Measurements from ENCODE around the gene UVRAG. TPM values are rescaled to one million over a fixed set of nuclear protein-coding genes. Genes with fewer than 3 reads are reported as not detected.
A peak's percentile ranks its signal among the peaks of the same experiment; 100 is the strongest.

The UVRAG gene
- total and polyA plus RNA-seq, 4 experiments from 2014 or later, result 11.2 to 32.2 (median 21.3) TPM

GRCh38 chr11:76174330-76174729 is 359.3 kb downstream of the UVRAG start:
- ChIA-PET CTCF (ENCODE audit: partially characterized antibody) (interaction anchor here (1.2 kb wide), 1 partner anchor 22 kb away, joined by 3 read pairs; no protein-coding TSS in a partner anchor), POLR2A (ENCODE audit: partially characterized antibody) (no interaction called here)
- Histone ChIP-seq H3K9me3 (ENCODE audit: control insufficient read depth in 1 of 2, low read length in 2 of 2) (no peaks in the 10 kb centered on the region), H3K27ac (ENCODE audit: low read depth, low read length) (no peak overlapping the region), H3K36me3 (ENCODE audit: insufficient read depth, low read length) (no peaks in the 10 kb centered on the region), H3K27me3 (ENCODE audit: insufficient read depth, low read length) (no peaks in the 10 kb centered on the region), H3K4me3 (ENCODE audit: low read length in 2 of 2) (no peak overlapping the region), H3K4me1 (ENCODE audit: insufficient read depth, low read length) (no peaks in the 10 kb centered on the region)
- peaks cover 0 to 1% (median 0%) of the 10 kb centered on the region in 4 donors for H3K4me1 Mint-ChIP-seq
- peak in 1 of 5 donors; percentile 7 for DNase-seq
- H3K27ac Mint-ChIP-seq, result no peak overlapping the region
- peaks cover 2 to 4% of the 10 kb centered on the region in 2 donors for H3K27me3 Mint-ChIP-seq
- intact Hi-C loops (cut with micrococcal nuclease), result no loop called here
- H3K4me3 Mint-ChIP-seq, result no peak overlapping the region
- H3K36me3 Mint-ChIP-seq, result no peaks in the 10 kb centered on the region
- no peaks in the 10 kb centered on the region for H3K9me3 Mint-ChIP-seq

- Mint-ChIP-seq H3K27ac (no peak overlapping the region), H3K4me3 (no peak overlapping the region), H3K4me1 (peaks cover 0 to 1% (median 0%) of the 10 kb centered on the region in 4 donors), H3K36me3 (no peaks in the 10 kb centered on the region), H3K27me3 (peaks cover 2 to 4% of the 10 kb centered on the region in 2 donors), H3K9me3 (no peaks in the 10 kb centered on the region)
- Histone ChIP-seq H3K9me3 (ENCODE audit: control insufficient read depth in 1 of 2, low read length in 2 of 2) (no peaks in the 10 kb centered on the region), H3K27me3 (ENCODE audit: insufficient read depth, low read length) (no peaks in the 10 kb centered on the region), H3K36me3 (ENCODE audit: insufficient read depth, low read length) (no peaks in the 10 kb centered on the region), H3K4me1 (ENCODE audit: insufficient read depth, low read length) (no peaks in the 10 kb centered on the region), H3K4me3 (ENCODE audit: low read length in 2 of 2) (no peak overlapping the region), H3K27ac (ENCODE audit: low read depth, low read length) (no peak overlapping the region)
- ChIA-PET POLR2A (ENCODE audit: partially characterized antibody) (no interaction called here), CTCF (ENCODE audit: partially characterized antibody) (no interaction called here)
- intact Hi-C loops (cut with micrococcal nuclease), result no loop called here
- peak in 1 of 5 donors; percentile 0 for DNase-seq
Observed at GRCh38 chr11:76175783-76176182, 360.8 kb downstream of the UVRAG start.

GRCh38 chr11:76176463-76176862 is 361.5 kb downstream of the UVRAG start:
- CTCF ChIA-PET (ENCODE audit: partially characterized antibody), result no interaction called here
- POLR2A ChIA-PET (ENCODE audit: partially characterized antibody), result no interaction called here
- Histone ChIP-seq H3K36me3 (ENCODE audit: insufficient read depth, low read length) (no peaks in the 10 kb centered on the region), H3K27me3 (ENCODE audit: insufficient read depth, low read length) (no peaks in the 10 kb centered on the region), H3K27ac (ENCODE audit: low read depth, low read length) (no peak overlapping the region), H3K4me3 (ENCODE audit: low read length in 2 of 2) (no peak overlapping the region), H3K4me1 (ENCODE audit: insufficient read depth, low read length) (no peaks in the 10 kb centered on the region), H3K9me3 (ENCODE audit: control insufficient read depth in 1 of 2, low read length in 2 of 2) (no peaks in the 10 kb centered on the region)
- Mint-ChIP-seq H3K27me3 (peaks cover 2 to 4% of the 10 kb centered on the region in 2 donors), H3K4me3 (no peak overlapping the region), H3K9me3 (no peaks in the 10 kb centered on the region), H3K4me1 (peaks cover 0 to 1% (median 0%) of the 10 kb centered on the region in 4 donors), H3K36me3 (no peaks in the 10 kb centered on the region), H3K27ac (no peak overlapping the region)
- DNase-seq, result peak in 1 of 5 donors; percentile 6
- intact Hi-C loops (cut with micrococcal nuclease), result no loop called here

GRCh38 chr11:76177250-76177686 is 362.3 kb downstream of the UVRAG start:
- Histone ChIP-seq H3K27ac (ENCODE audit: low read depth, low read length) (no peak overlapping the region), H3K27me3 (ENCODE audit: insufficient read depth, low read length) (no peaks in the 10 kb centered on the region), H3K36me3 (ENCODE audit: insufficient read depth, low read length) (no peaks in the 10 kb centered on the region), H3K4me3 (ENCODE audit: low read length in 2 of 2) (no peak overlapping the region), H3K4me1 (ENCODE audit: insufficient read depth, low read length) (no peaks in the 10 kb centered on the region), H3K9me3 (ENCODE audit: control insufficient read depth in 1 of 2, low read length in 2 of 2) (no peaks in the 10 kb centered on the region)
- H3K9me3 Mint-ChIP-seq, result no peaks in the 10 kb centered on the region
- peak in 1 of 5 donors; percentile 2 for DNase-seq
- ChIA-PET POLR2A (ENCODE audit: partially characterized antibody) (no interaction called here), CTCF (ENCODE audit: partially characterized antibody) (no interaction called here)
- no peak overlapping the region for H3K4me3 Mint-ChIP-seq
- H3K4me1 Mint-ChIP-seq, result peaks cover 0 to 1% (median 0%) of the 10 kb centered on the region in 4 donors
- intact Hi-C loops (cut with micrococcal nuclease), result no loop called here
- peaks cover 0 to 4% of the 10 kb centered on the region in 2 donors for H3K27me3 Mint-ChIP-seq
- no peaks in the 10 kb centered on the region for H3K36me3 Mint-ChIP-seq
- no peak overlapping the region for H3K27ac Mint-ChIP-seq

- intact Hi-C loops (cut with micrococcal nuclease), result no loop called here
- DNase-seq, result peak in 1 of 5 donors; percentile 22
- Mint-ChIP-seq H3K4me3 (peak overlapping the region in 1 of 8 donors; percentile 52), H3K27me3 (peaks cover 0 to 2% of the 10 kb centered on the region in 2 donors), H3K4me1 (peaks cover 0 to 1% (median 0%) of the 10 kb centered on the region in 4 donors), H3K36me3 (no peaks in the 10 kb centered on the region), H3K9me3 (no peaks in the 10 kb centered on the region), H3K27ac (peak overlapping the region in 1 of 7 donors; percentile 63)
- Histone ChIP-seq H3K36me3 (ENCODE audit: insufficient read depth, low read length) (no peaks in the 10 kb centered on the region), H3K27ac (ENCODE audit: low read depth, low read length) (no peak overlapping the region), H3K4me1 (ENCODE audit: insufficient read depth, low read length) (no peaks in the 10 kb centered on the region), H3K9me3 (ENCODE audit: control insufficient read depth in 1 of 2, low read length in 2 of 2) (no peaks in the 10 kb centered on the region), H3K4me3 (ENCODE audit: low read length in 2 of 2) (no peak overlapping the region), H3K27me3 (ENCODE audit: insufficient read depth, low read length) (no peaks in the 10 kb centered on the region)
- ChIA-PET POLR2A (ENCODE audit: partially characterized antibody) (no interaction called here), CTCF (ENCODE audit: partially characterized antibody) (no interaction called here)
Observed at GRCh38 chr11:76179147-76179546, 364.1 kb downstream of the UVRAG start.

GRCh38 chr11:76181371-76181770 is 366.4 kb downstream of the UVRAG start:
- Histone ChIP-seq H3K27me3 (ENCODE audit: insufficient read depth, low read length) (no peaks in the 10 kb centered on the region), H3K36me3 (ENCODE audit: insufficient read depth, low read length) (no peaks in the 10 kb centered on the region), H3K9me3 (ENCODE audit: control insufficient read depth in 1 of 2, low read length in 2 of 2) (no peaks in the 10 kb centered on the region), H3K27ac (ENCODE audit: low read depth, low read length) (no peak overlapping the region), H3K4me3 (ENCODE audit: low read length in 2 of 2) (no peak overlapping the region), H3K4me1 (ENCODE audit: insufficient read depth, low read length) (no peaks in the 10 kb centered on the region)
- no peak for DNase-seq
- intact Hi-C loops (cut with micrococcal nuclease), result no loop called here
- Mint-ChIP-seq H3K4me1 (no peaks in the 10 kb centered on the region), H3K27ac (no peak overlapping the region), H3K9me3 (no peaks in the 10 kb centered on the region), H3K36me3 (no peaks in the 10 kb centered on the region), H3K4me3 (no peak overlapping the region), H3K27me3 (no peaks in the 10 kb centered on the region)
- ChIA-PET CTCF (ENCODE audit: partially characterized antibody) (no interaction called here), POLR2A (ENCODE audit: partially characterized antibody) (no interaction called here)

GRCh38 chr11:76184551-76184993 is 369.6 kb downstream of the UVRAG start:
- H3K27ac Mint-ChIP-seq, result no peak overlapping the region
- H3K4me3 Mint-ChIP-seq, result no peak overlapping the region
- intact Hi-C loops (cut with micrococcal nuclease), result no loop called here
- no peaks in the 10 kb centered on the region for H3K27me3 ChIP-seq (ENCODE audit: insufficient read depth, low read length)
- ChIA-PET POLR2A (ENCODE audit: partially characterized antibody) (no interaction called here), CTCF (ENCODE audit: partially characterized antibody) (interaction anchor here (1.0 kb wide), 1 partner anchor 288 kb away, joined by 3 read pairs; no protein-coding TSS in a partner anchor)
- H3K27me3 Mint-ChIP-seq, result no peaks in the 10 kb centered on the region
- no peaks in the 10 kb centered on the region for H3K4me1 ChIP-seq (ENCODE audit: insufficient read depth, low read length)
- H3K36me3 ChIP-seq (ENCODE audit: insufficient read depth, low read length), result no peaks in the 10 kb centered on the region
- H3K4me3 ChIP-seq (ENCODE audit: low read length in 2 of 2), result no peak overlapping the region
- H3K4me1 Mint-ChIP-seq, result no peaks in the 10 kb centered on the region
- H3K9me3 Mint-ChIP-seq, result no peaks in the 10 kb centered on the region
- no peak overlapping the region for H3K27ac ChIP-seq (ENCODE audit: low read depth, low read length)
- no peaks in the 10 kb centered on the region for H3K9me3 ChIP-seq (ENCODE audit: control insufficient read depth in 1 of 2, low read length in 2 of 2)
- H3K36me3 Mint-ChIP-seq, result no peaks in the 10 kb centered on the region
- peak in 1 of 5 donors; percentile 30 for DNase-seq

All from CD4-positive, alpha-beta memory T cell (primary cell).